Neural cell (in vitro differentiated cells): ENCODE measurements around the gene UBL3. TPM values are rescaled to one million over a fixed set of nuclear protein-coding genes. Genes with fewer than 3 reads are reported as not detected.

Experiments used
- H2AFZ ChIP-seq: fragments of 200-600, 300-800 bp; sonication (generic), shearing (Covaris generic); 2 replicates; pipeline ENCODE4 v1.6.0; 2014; ENCODE audit warnings: low read depth, mild to moderate bottlenecking, antibody characterized with exemption, low read length, moderate library complexity
- H3F3A ChIP-seq: fragments of 200-600 bp; shearing (Covaris generic); 2 replicates; pipeline ENCODE4 v1.6.1; 2016; ENCODE audit warnings: mild to moderate bottlenecking, moderate library complexity, mixed read lengths, antibody characterized with exemption, low read length; ENCODE audit not compliant: insufficient read depth, poor library complexity, severe bottlenecking
- H3K27ac ChIP-seq: fragments of 200-600, 300-800 bp; sonication (generic), shearing (Covaris generic); 2 replicates; pipeline ENCODE4 v1.5.1; 2014; ENCODE audit warnings: mild to moderate bottlenecking, low read length, moderate library complexity
- H3K27me3 ChIP-seq: fragments of 300-800, 200-600 bp; sonication (generic), shearing (Covaris generic); 2 replicates; pipeline ENCODE4 v1.6.0; 2014; ENCODE audit warnings: mild to moderate bottlenecking, low read depth, low read length, moderate library complexity; ENCODE audit not compliant: insufficient read depth
- H3K36me3 ChIP-seq: fragments of 300-800, 200-600 bp; sonication (generic), shearing (Covaris generic); 2 replicates; pipeline ENCODE4 v1.5.1; 2014; ENCODE audit warnings: mild to moderate bottlenecking, antibody characterized with exemption, low read length, moderate library complexity; ENCODE audit not compliant: insufficient read depth
- H3K4me2 ChIP-seq: fragments of 300-800, 200-600 bp; sonication (generic), shearing (Covaris generic); 2 replicates; pipeline ENCODE4 v1.6.0; 2014; ENCODE audit warnings: mild to moderate bottlenecking, low read length
- H3K4me3 ChIP-seq: fragments of 300-800, 200-600 bp; sonication (generic), shearing (Covaris generic); 2 replicates; pipeline ENCODE4 v1.5.1; 2014; ENCODE audit warnings: mild to moderate bottlenecking, low read length, moderate library complexity
- H3K79me2 ChIP-seq: fragments of 200-600 bp; shearing (Covaris generic); replicated peaks from 2 replicates; pipeline ENCODE4 v1.6.0; 2014; ENCODE audit warnings: mild to moderate bottlenecking, low read length, moderate library complexity; ENCODE audit not compliant: insufficient read depth
- H3K9ac ChIP-seq: fragments of 300-800, 200-600 bp; sonication (generic), shearing (Covaris generic); 2 replicates; pipeline ENCODE4 v1.6.1; 2016; ENCODE audit warnings: mild to moderate bottlenecking, low read length, mixed read lengths
- H3K9me2 ChIP-seq: fragments of 200-600 bp; shearing (Covaris generic); 2 replicates; pipeline ENCODE4 v1.6.1; 2016; ENCODE audit warnings: mild to moderate bottlenecking, low read length, mixed read lengths; ENCODE audit not compliant: insufficient read depth
- H3K9me3 ChIP-seq: fragments of 200-600, 300-800 bp; sonication (generic), shearing (Covaris generic); 2 replicates; pipeline ENCODE4 v1.6.1; 2016; ENCODE audit warnings: mild to moderate bottlenecking, mixed run types, low read length, moderate library complexity, mixed read lengths
- H4K20me1 ChIP-seq: fragments of 200-600 bp; shearing (Covaris generic); 2 replicates; pipeline ENCODE4 v1.6.1; 2016; ENCODE audit warnings: mild to moderate bottlenecking, mixed run types; ENCODE audit not compliant: insufficient read depth
- CTCF ChIP-seq: fragments of 450-650 bp; IDR thresholded peaks from 2 replicates; pipeline ENCODE4 v1.5.1; 2014; ENCODE audit warnings: antibody characterized with exemption, mild to moderate bottlenecking, moderate library complexity; ENCODE audit not compliant: poor library complexity, severe bottlenecking
- EP300 ChIP-seq: fragments of 450-650 bp; conservative IDR thresholded peaks from 2 replicates; pipeline ENCODE4 v1.6.1; 2014; ENCODE audit warnings: antibody characterized with exemption, mild to moderate bottlenecking, moderate library complexity; ENCODE audit not compliant: poor library complexity, severe bottlenecking
- EZH2 ChIP-seq: fragments of 200-600, 300-800 bp; shearing (Covaris generic), sonication (generic); IDR thresholded peaks from 2 replicates; pipeline ENCODE4 v1.6.1; 2014; ENCODE audit warnings: antibody characterized with exemption, low read length, borderline replicate concordance, mild to moderate bottlenecking; ENCODE audit not compliant: insufficient read depth, poor library complexity, severe bottlenecking
- MXI1 ChIP-seq: fragments of 450-650 bp; conservative IDR thresholded peaks from 2 replicates; pipeline ENCODE4 v1.6.1; 2014; ENCODE audit warnings: antibody characterized with exemption, mild to moderate bottlenecking; ENCODE audit not compliant: poor library complexity, severe bottlenecking
- POLR2AphosphoS5 ChIP-seq: IDR thresholded peaks from 2 replicates; pipeline ENCODE4 v1.6.1; 2012
- RAD21 ChIP-seq: fragments of 450-650 bp; conservative IDR thresholded peaks from 2 replicates; pipeline ENCODE4 v1.6.1; 2014; ENCODE audit warnings: antibody characterized with exemption, mild to moderate bottlenecking, moderate library complexity
- SMC3 ChIP-seq: fragments of 450-650 bp; conservative IDR thresholded peaks from 2 replicates; pipeline ENCODE4 v1.6.1; 2014; ENCODE audit warnings: antibody characterized with exemption, mild to moderate bottlenecking, moderate library complexity; ENCODE audit not compliant: poor library complexity
- TAF1 ChIP-seq: IDR thresholded peaks from 2 replicates; pipeline ENCODE4 v1.6.1; 2012; ENCODE audit warnings: low read depth
- polyA plus RNA-seq: library from polyadenylated mRNA; depleted of rRNA; stranded (reverse); fragments of >200 nt; gene quantifications from 2 replicates; pipeline ENCODE4 v1.2.3, GENCODE V29; 2014
- TF ChIP-seq, protein P1 (sequence below): IDR thresholded peaks from 2 replicates; pipeline ENCODE4 v1.6.1; 2012; ENCODE audit warnings: borderline replicate concordance

UBL3 gene
- polyA plus RNA-seq, 1 donor from 2014 or later, result 35.8 TPM

- no peaks in the 10 kb centered on the region for H3K79me2 ChIP-seq
- H3K9ac ChIP-seq, result no peak overlapping the region
- no peaks in the 10 kb centered on the region for H3K36me3 ChIP-seq
- H4K20me1 ChIP-seq, result no peaks in the 10 kb centered on the region
- H3K27ac ChIP-seq, result no peak overlapping the region
- H2AFZ ChIP-seq, result no peak overlapping the region
- no peaks in the 10 kb centered on the region for H3K9me2 ChIP-seq
- no peak overlapping the region for H3K4me3 ChIP-seq
- H3K27me3 ChIP-seq, result no peaks in the 10 kb centered on the region
- H3K4me2 ChIP-seq, result no peak overlapping the region
- H3K9me3 ChIP-seq, result no peaks in the 10 kb centered on the region
- no peaks in the 10 kb centered on the region for H3F3A ChIP-seq
- TF ChIP-seq, protein P1, sequence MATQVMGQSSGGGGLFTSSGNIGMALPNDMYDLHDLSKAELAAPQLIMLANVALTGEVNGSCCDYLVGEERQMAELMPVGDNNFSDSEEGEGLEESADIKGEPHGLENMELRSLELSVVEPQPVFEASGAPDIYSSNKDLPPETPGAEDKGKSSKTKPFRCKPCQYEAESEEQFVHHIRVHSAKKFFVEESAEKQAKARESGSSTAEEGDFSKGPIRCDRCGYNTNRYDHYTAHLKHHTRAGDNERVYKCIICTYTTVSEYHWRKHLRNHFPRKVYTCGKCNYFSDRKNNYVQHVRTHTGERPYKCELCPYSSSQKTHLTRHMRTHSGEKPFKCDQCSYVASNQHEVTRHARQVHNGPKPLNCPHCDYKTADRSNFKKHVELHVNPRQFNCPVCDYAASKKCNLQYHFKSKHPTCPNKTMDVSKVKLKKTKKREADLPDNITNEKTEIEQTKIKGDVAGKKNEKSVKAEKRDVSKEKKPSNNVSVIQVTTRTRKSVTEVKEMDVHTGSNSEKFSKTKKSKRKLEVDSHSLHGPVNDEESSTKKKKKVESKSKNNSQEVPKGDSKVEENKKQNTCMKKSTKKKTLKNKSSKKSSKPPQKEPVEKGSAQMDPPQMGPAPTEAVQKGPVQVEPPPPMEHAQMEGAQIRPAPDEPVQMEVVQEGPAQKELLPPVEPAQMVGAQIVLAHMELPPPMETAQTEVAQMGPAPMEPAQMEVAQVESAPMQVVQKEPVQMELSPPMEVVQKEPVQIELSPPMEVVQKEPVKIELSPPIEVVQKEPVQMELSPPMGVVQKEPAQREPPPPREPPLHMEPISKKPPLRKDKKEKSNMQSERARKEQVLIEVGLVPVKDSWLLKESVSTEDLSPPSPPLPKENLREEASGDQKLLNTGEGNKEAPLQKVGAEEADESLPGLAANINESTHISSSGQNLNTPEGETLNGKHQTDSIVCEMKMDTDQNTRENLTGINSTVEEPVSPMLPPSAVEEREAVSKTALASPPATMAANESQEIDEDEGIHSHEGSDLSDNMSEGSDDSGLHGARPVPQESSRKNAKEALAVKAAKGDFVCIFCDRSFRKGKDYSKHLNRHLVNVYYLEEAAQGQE, result no peak
- TF ChIP-seq CTCF (no peak), TAF1 (no peak), EZH2 (no peak), MXI1 (no peak), EP300 (no peak), SMC3 (no peak), POLR2AphosphoS5 (no peak), RAD21 (no peak)
These were observed 109.5 kb downstream of the UBL3 start for GRCh38 chr13:29740961-29741360.

GRCh38 chr13:29737061-29737460 lies 113.4 kb downstream of the UBL3 start:
- no peaks in the 10 kb centered on the region for H3K9me3 ChIP-seq
- no peaks in the 10 kb centered on the region for H3F3A ChIP-seq
- no peaks in the 10 kb centered on the region for H3K79me2 ChIP-seq
- no peak overlapping the region for H3K9ac ChIP-seq
- TF ChIP-seq MXI1 (no peak), EP300 (no peak), CTCF (no peak), SMC3 (no peak), RAD21 (no peak)
- TF ChIP-seq, protein P1, result no peak
- H3K4me3 ChIP-seq, result no peak overlapping the region
- no peak overlapping the region for H2AFZ ChIP-seq
- H3K36me3 ChIP-seq, result no peaks in the 10 kb centered on the region
- no peaks in the 10 kb centered on the region for H3K27me3 ChIP-seq
- no peaks in the 10 kb centered on the region for H4K20me1 ChIP-seq
- H3K27ac ChIP-seq, result no peak overlapping the region
- no peak overlapping the region for H3K4me2 ChIP-seq
- H3K9me2 ChIP-seq, result no peaks in the 10 kb centered on the region
